Ovary (tissue), 9 donors: ENCODE measurements around the gene TMEM109. TPM values are rescaled to one million over a fixed set of nuclear protein-coding genes. Genes with fewer than 3 reads are reported as not detected.

ENCODE experiments used
- DNase-seq, 5 donors: peaks; one replicate each; pipeline ENCODE4 v3.0.0-alpha.2; 2019 to 2020
- H3K27ac ChIP-seq, 2 donors: fragments of 200-600 bp; one replicate each; pipeline versions ENCODE4 v1.5.1 to v1.8.0; 2019 to 2022
- H3K27me3 ChIP-seq: fragments of 200-600 bp; one replicate; pipeline ENCODE4 v1.8.0; 2022
- H3K36me3 ChIP-seq: fragments of 200-600 bp; sonication (generic); one replicate; pipeline ENCODE4 v1.5.1; 2019
- H3K4me1 ChIP-seq: one replicate; pipeline ENCODE4 v1.8.1; 2013; ENCODE audit warnings: mild to moderate bottlenecking, moderate library complexity; ENCODE audit not compliant: insufficient read depth
- H3K4me3 ChIP-seq: fragments of 200-600 bp; sonication (generic); one replicate; pipeline ENCODE4 v1.5.1; 2017
- H3K9me3 ChIP-seq, 2 donors: fragments of 200-600 bp in 1 of 2; sonication (generic) in 1 of 2; one replicate each; pipeline versions ENCODE4 v1.5.1 to v1.8.1; 2013 to 2019; ENCODE audit warnings: mild to moderate bottlenecking in 1 of 2, moderate library complexity in 1 of 2
- CTCF ChIP-seq, 3 donors: fragments of 450-650 bp in 2 of 3; fragments of 200-600 bp in 1 of 3; IDR thresholded peaks; one replicate each; pipeline versions ENCODE4 v1.5.1 to v1.8.0; 2016 to 2022; ENCODE audit warnings: antibody characterized with exemption in 3 of 3, mild to moderate bottlenecking in 1 of 3
- EP300 ChIP-seq: sonication (generic); formaldehyde crosslinking; IDR thresholded peaks from one replicate; pipeline ENCODE4 v1.6.1; 2017; ENCODE audit warnings: antibody characterized with exemption
- POLR2A ChIP-seq: fragments of 450-650 bp; IDR thresholded peaks from one replicate; pipeline ENCODE4 v1.6.1; 2017; ENCODE audit warnings: antibody characterized with exemption, mild to moderate bottlenecking, moderate library complexity
- WGBS, 3 donors: extraction: QIAGEN DNeasy Blood & Tissue Kit in 1 of 3; methylation state at CpG; one replicate each; pipeline versions ENCODE4 v1.1.5 to v1.1.7; 2013 to 2017; 5-methylcytosine and 5-hydroxymethylcytosine counted together
- intact Hi-C, 4 donors: fragments of 100-400 bp; cut with DNase I; formaldehyde crosslinking; loops; one replicate each; pipeline versions ENCODE4 v1.11.0 to v1.15.1; 2022 to 2023
- polyA plus RNA-seq, 2 donors: library from polyadenylated mRNA; stranded (reverse); fragments of 200-250 nt in 1 of 2; fragments of 350-450 nt in 1 of 2; fragmentation: Illumina TruSeq in 1 of 2; extraction: RNeasy Lipid Tissue Mini Kit (QIAGEN cat#74804) in 1 of 2; gene quantifications; one replicate each; pipeline ENCODE4 v1.2.3, GENCODE V29; 2013 to 2014
- total RNA-seq, 7 donors: library from RNA; depleted of rRNA in 2 of 7; stranded (reverse); fragments of >200 nt in 2 of 7; fragmentation: NEBNext Ultra II Directional in 3 of 7; extraction: Animal tissue kit (Norgen Biotek cat#: 25700) in 3 of 7; gene quantifications; one replicate each; pipeline versions ENCODE4 v1.1.0 to v1.2.4, GENCODE V29; 2016 to 2023
- donor health status: DM: no; HTN: no; CAD: no; lungs with moderate emphysema.
- donor health status: DM: no; HTN: no; CAD: no.
- donor health status: Bipolar disorder and iron deficiency.
- donor health status: DM: yes; HTN: yes; CAD: no.
- donor health status: DM: no; HTN: no; CAD: no.
- donor health status: DM: yes; HTN: yes; CAD: no.

TMEM109 gene
- total and polyA plus RNA-seq, 9 donors, result 88.7 to 145 (median 121) TPM

GRCh38 chr11:60930394-60930793 lies 16.4 kb downstream of the TMEM109 start:
- Histone ChIP-seq H3K27me3 (no peaks in the 10 kb centered on the region), H3K27ac (no peak overlapping the region), H3K4me3 (no peak overlapping the region), H3K36me3 (no peaks in the 10 kb centered on the region), H3K4me1 (peaks cover under 1% of the 10 kb centered on the region), H3K9me3 (no peaks in the 10 kb centered on the region)
- TF ChIP-seq CTCF (IDR thresholded peaks at IDR 0.05), result no peak
- TF ChIP-seq POLR2A, result no peak
- TF ChIP-seq EP300, result no peak
- WGBS, 3 donors, result 84 to 90% (median 88%) methylated on average over 4 of the region's 4 CpGs
- no peak for DNase-seq
- intact Hi-C loops, result no loop called here

GRCh38 chr11:60931917-60932316 lies 18.0 kb downstream of the TMEM109 start:
- intact Hi-C loops, result no loop called here
- 85 to 90% (median 86%) methylated on average over 9 of the region's 9 CpGs for WGBS, 3 donors
- DNase-seq, result no peak
- Histone ChIP-seq H3K9me3 (no peaks in the 10 kb centered on the region), H3K4me3 (no peak overlapping the region), H3K4me1 (no peaks in the 10 kb centered on the region), H3K36me3 (no peaks in the 10 kb centered on the region), H3K27ac (no peak overlapping the region), H3K27me3 (no peaks in the 10 kb centered on the region)
- no peak for TF ChIP-seq EP300
- TF ChIP-seq POLR2A, result no peak
- no peak for TF ChIP-seq CTCF (IDR thresholded peaks at IDR 0.05)

- Histone ChIP-seq H3K27ac (no peak overlapping the region), H3K9me3 (no peaks in the 10 kb centered on the region), H3K4me1 (no peaks in the 10 kb centered on the region), H3K36me3 (no peaks in the 10 kb centered on the region), H3K27me3 (no peaks in the 10 kb centered on the region), H3K4me3 (no peak overlapping the region)
- DNase-seq, result no peak
- intact Hi-C loops, result no loop called here
- 46 to 68% (median 61%) methylated on average over 5 of the region's 5 CpGs for WGBS, 3 donors
- TF ChIP-seq EP300 (no peak), CTCF (IDR thresholded peaks at IDR 0.05) (no peak), POLR2A (no peak)
Observed at GRCh38 chr11:60932605-60933356, 18.8 kb downstream of the TMEM109 start.

- no peak overlapping the region for H3K27ac ChIP-seq
- no peaks in the 10 kb centered on the region for H3K27me3 ChIP-seq
- WGBS, 3 donors, result 90 to 97% (median 91%) methylated on average over 37 of the region's 37 CpGs
- H3K4me1 ChIP-seq, result no peaks in the 10 kb centered on the region
- H3K9me3 ChIP-seq, result no peaks in the 10 kb centered on the region
- no peak overlapping the region for H3K4me3 ChIP-seq
- DNase-seq, result peak in 1 of 5 donors; percentile 21
- intact Hi-C loops, result no loop called here
- TF ChIP-seq EP300 (no peak), POLR2A (no peak), CTCF (IDR thresholded peaks at IDR 0.05) (no peak)
- no peaks in the 10 kb centered on the region for H3K36me3 ChIP-seq
Observed at GRCh38 chr11:60933416-60934123, 19.6 kb downstream of the TMEM109 start.
